ENCODE data around the gene LCORL. TPM values are rescaled to one million over a fixed set of nuclear protein-coding genes. Genes with fewer than 3 reads are reported as not detected.
A peak's percentile ranks its signal among the peaks of the same experiment; 100 is the strongest.

LCORL gene
- total and polyA plus RNA-seq, 9 of the 15 experiments (the other 6 are each of a cell fraction or from before 2014, with no cell fraction given), result 3.1 to 24.5 (median 11.1) TPM

DNA sequence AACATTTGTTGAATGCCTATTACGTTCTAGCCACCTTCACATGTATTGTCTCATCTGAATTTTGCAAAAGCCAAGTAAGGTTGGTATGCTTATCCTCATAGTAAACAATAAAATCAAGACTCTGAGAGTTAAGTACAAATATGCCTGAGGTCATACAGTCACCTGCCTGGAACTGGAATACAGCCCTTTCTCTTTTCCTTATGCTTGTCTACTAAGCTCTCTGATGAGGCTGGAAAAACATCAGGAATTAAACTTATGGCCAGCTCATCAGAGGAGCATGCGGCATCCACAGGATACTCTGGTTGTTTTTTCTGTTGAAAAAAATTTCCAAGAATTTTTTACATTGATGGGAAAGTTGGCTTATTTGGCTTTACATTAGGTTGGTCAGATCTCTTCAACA lies 175.3 kb downstream of the LCORL start:
- in situ Hi-C loops (cut with MboI), result no loop called here
- BruUV-seq (replicated peaks), result no TSS peak
- WGBS (ENCODE audit: insufficient coverage, low coverage, missing lambda C conversion rate), result 97% methylated on average over 2 of the region's 2 CpGs
- Histone ChIP-seq H3K27me3 (ENCODE audit: control insufficient read depth in 2 of 2, insufficient read depth in 2 of 2, low read length in 2 of 2) (no peaks in the 10 kb centered on the region), H3K27ac (ENCODE audit: extremely low read depth, low read depth, low read length) (no peak overlapping the region), H2AFZ (ENCODE audit: low read depth, low read length) (no peak overlapping the region), H3K4me1 (replicated peaks in 1 of 2; ENCODE audit: control insufficient read depth in 2 of 2, insufficient read depth in 2 of 2, low read length in 2 of 2) (no peaks in the 10 kb centered on the region), H3K4me3 (no peak overlapping the region), H3K36me3 (ENCODE audit: control insufficient read depth, insufficient read depth, low read length) (peaks cover 58% of the 10 kb centered on the region), H3K79me2 (ENCODE audit: control insufficient read depth, insufficient read depth, low read length) (no peaks in the 10 kb centered on the region), H3K9ac (ENCODE audit: insufficient read depth in 1 of 2, low read depth in 2 of 2, low read length in 2 of 2) (no peak overlapping the region), H3K9me1 (ENCODE audit: control insufficient read depth, insufficient read depth, low read length) (no peaks in the 10 kb centered on the region), H3K9me3 (replicated peaks; ENCODE audit: control insufficient read depth, insufficient read depth, low read depth, low read length) (no peaks in the 10 kb centered on the region), H4K20me1 (replicated peaks; ENCODE audit: control insufficient read depth, insufficient read depth, low read length) (no peaks in the 10 kb centered on the region), H3K4me2 (ENCODE audit: insufficient read depth, low read length) (no peak overlapping the region)
- TF ChIP-seq DNMT1 (IDR thresholded peaks at IDR 0.05) (no peak), ZBED1 (IDR thresholded peaks at IDR 0.05) (no peak), MEF2A (IDR thresholded peaks at IDR 0.05; ENCODE audit: control insufficient read depth, low read depth, low read length) (no peak), ELF1 (tag; IDR thresholded peaks at IDR 0.05) (no peak), ASH1L (IDR thresholded peaks at IDR 0.05; ENCODE audit: borderline replicate concordance, low read depth, partially characterized antibody) (no peak), ZFP30 (CRISPR knock-in tag; IDR thresholded peaks at IDR 0.05; ENCODE audit: borderline replicate concordance) (no peak), PML (IDR thresholded peaks at IDR 0.05; ENCODE audit: low read length) (no peak), ZNF23 (CRISPR knock-in tag; IDR thresholded peaks at IDR 0.05) (no peak), SRSF9 (IDR thresholded peaks at IDR 0.05; ENCODE audit: borderline replicate concordance, low read depth, low read length) (no peak), SMC3 (conservative IDR thresholded peaks at IDR 0.05; ENCODE audit: insufficient read depth, low read depth, low read length) (no peak), POLR3G (IDR thresholded peaks at IDR 0.05; ENCODE audit: extremely low read depth, insufficient read length, insufficient replicate concordance) (no peak), CBFB (CRISPR knock-in tag; IDR thresholded peaks at IDR 0.05) (no peak), ZNF507 (tag; conservative IDR thresholded peaks at IDR 0.05) (no peak), YBX1 (IDR thresholded peaks at IDR 0.05) (no peak), DIDO1 (tag; IDR thresholded peaks at IDR 0.05; ENCODE audit: low read depth) (no peak), SMAD2 (IDR thresholded peaks at IDR 0.05; ENCODE audit: low read depth, low read length) (no peak)
- TF ChIP-seq, protein P1, sequence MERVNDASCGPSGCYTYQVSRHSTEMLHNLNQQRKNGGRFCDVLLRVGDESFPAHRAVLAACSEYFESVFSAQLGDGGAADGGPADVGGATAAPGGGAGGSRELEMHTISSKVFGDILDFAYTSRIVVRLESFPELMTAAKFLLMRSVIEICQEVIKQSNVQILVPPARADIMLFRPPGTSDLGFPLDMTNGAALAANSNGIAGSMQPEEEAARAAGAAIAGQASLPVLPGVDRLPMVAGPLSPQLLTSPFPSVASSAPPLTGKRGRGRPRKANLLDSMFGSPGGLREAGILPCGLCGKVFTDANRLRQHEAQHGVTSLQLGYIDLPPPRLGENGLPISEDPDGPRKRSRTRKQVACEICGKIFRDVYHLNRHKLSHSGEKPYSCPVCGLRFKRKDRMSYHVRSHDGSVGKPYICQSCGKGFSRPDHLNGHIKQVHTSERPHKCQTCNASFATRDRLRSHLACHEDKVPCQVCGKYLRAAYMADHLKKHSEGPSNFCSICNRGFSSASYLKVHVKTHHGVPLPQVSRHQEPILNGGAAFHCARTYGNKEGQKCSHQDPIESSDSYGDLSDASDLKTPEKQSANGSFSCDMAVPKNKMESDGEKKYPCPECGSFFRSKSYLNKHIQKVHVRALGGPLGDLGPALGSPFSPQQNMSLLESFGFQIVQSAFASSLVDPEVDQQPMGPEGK (CRISPR knock-in tag; IDR thresholded peaks at IDR 0.05; ENCODE audit: borderline replicate concordance), result no peak
- POLR2A ChIA-PET, result no interaction called here
- intact Hi-C loops (cut with micrococcal nuclease), result no loop called here
- peak; percentile 26; the same call in 2 of the 3 replicates for ATAC-seq
- CTCF ChIA-PET (ENCODE audit: low intra/inter-chr PET ratio), result no interaction called here
- DNase-seq (ENCODE audit: extremely low read depth in 1 of 4, low spot score in 3 of 4), result no peak
- no peak for FAIRE-seq

Measured in K562 (cell line).